HG03139 (cell line): Measurements from ENCODE around the gene SOBP.
"Not testable (repeated sequence)": the region's sequence is repeated elsewhere in the genome, so short reads cannot be mapped to it uniquely, and the experiment has no call there.

Source experiments
- ATAC-seq: cut with Tn5 transposase; IDR thresholded peaks from one replicate; pipeline ENCODE4 v1.9.1; 2021; ENCODE audit not compliant: unreplicated experiment

Gene SOBP

GRCh38 chr6:107550241-107550840 is 60.4 kb downstream of the SOBP start:
- no peak for ATAC-seq

- no peak for ATAC-seq
Observed at GRCh38 chr6:107550906-107551305, 61.0 kb downstream of the SOBP start.

GRCh38 chr6:107553121-107553520 is 63.2 kb downstream of the SOBP start:
- ATAC-seq = not testable (repeated sequence)

- ATAC-seq = no peak
Observed at GRCh38 chr6:107554326-107554725, 64.4 kb downstream of the SOBP start.

- no peak for ATAC-seq
Observed at GRCh38 chr6:107554918-107555317, 65.0 kb downstream of the SOBP start.

- ATAC-seq = no peak
Observed at GRCh38 chr6:107555449-107555848, 65.5 kb downstream of the SOBP start.

GRCh38 chr6:107556082-107556481 is 66.2 kb downstream of the SOBP start:
- no peak for ATAC-seq

GRCh38 chr6:107557698-107558097 is 67.8 kb downstream of the SOBP start:
- ATAC-seq = no peak

- ATAC-seq = no peak
Observed at GRCh38 chr6:107560657-107561056, 70.7 kb downstream of the SOBP start.

GRCh38 chr6:107561306-107561705 is 71.4 kb downstream of the SOBP start:
- no peak for ATAC-seq

- no peak for ATAC-seq
Observed at GRCh38 chr6:107563694-107564588, 74.0 kb downstream of the SOBP start.

- no peak for ATAC-seq
Observed at GRCh38 chr6:107564589-107564951, 74.7 kb downstream of the SOBP start.

GRCh38 chr6:107565165-107565723 is 75.3 kb downstream of the SOBP start:
- ATAC-seq = no peak

GRCh38 chr6:107567643-107568042 is 77.7 kb downstream of the SOBP start:
- no peak for ATAC-seq

- ATAC-seq = no peak
Observed at GRCh38 chr6:107569473-107569872, 79.6 kb downstream of the SOBP start.

- ATAC-seq = no peak
Observed at GRCh38 chr6:107571354-107571753, 81.4 kb downstream of the SOBP start.

- ATAC-seq = no peak
Observed at GRCh38 chr6:107572886-107573285, 83.0 kb downstream of the SOBP start.

GRCh38 chr6:107574856-107575255 is 84.9 kb downstream of the SOBP start:
- no peak for ATAC-seq

- ATAC-seq = no peak
Observed at GRCh38 chr6:107576852-107577251, 86.9 kb downstream of the SOBP start.

GRCh38 chr6:107578642-107579341 is 88.9 kb downstream of the SOBP start:
- no peak for ATAC-seq

GRCh38 chr6:107579456-107580056 is 89.6 kb downstream of the SOBP start:
- ATAC-seq = no peak
